ENCODE results near the gene CDKN3.
"Not testable (repeated sequence)": the region's sequence is repeated elsewhere in the genome, so short reads cannot be mapped to it uniquely, and the experiment has no call there.

CDKN3 gene

GRCh38 chr14:54456820-54457608 is 60.2 kb downstream of the CDKN3 start:
- not testable (repeated sequence) for DNase-seq

- no peak for DNase-seq
Observed at GRCh38 chr14:54457609-54457996, 60.8 kb downstream of the CDKN3 start.

- DNase-seq: not testable (repeated sequence)
Observed at GRCh38 chr14:54458536-54458935, 61.7 kb downstream of the CDKN3 start.

- DNase-seq: no peak
Observed at GRCh38 chr14:54459106-54459505, 62.3 kb downstream of the CDKN3 start.

- no peak for DNase-seq
Observed at GRCh38 chr14:54462048-54462447, 65.2 kb downstream of the CDKN3 start.

- DNase-seq: no peak
Observed at GRCh38 chr14:54465654-54466053, 68.8 kb downstream of the CDKN3 start.

- DNase-seq: no peak
Observed at GRCh38 chr14:54467280-54467679, 70.5 kb downstream of the CDKN3 start.
